MM.1S (cell line): ENCODE results near the gene WBP4.

Source experiments
- DNase-seq: peaks from one replicate; pipeline ENCODE4 v3.0.0-alpha.2; 2015
- H2AFZ ChIP-seq: fragments of 300-600 bp; sonication (generic); 2 replicates; pipeline ENCODE4 v1.6.0; 2016; ENCODE audit warnings: antibody characterized with exemption, low read length
- H3F3A ChIP-seq: fragments of 300-600 bp; sonication (generic); 2 replicates; pipeline ENCODE4 v1.6.1; 2016; ENCODE audit warnings: mild to moderate bottlenecking, antibody characterized with exemption, low read length, moderate library complexity, mixed read lengths; ENCODE audit not compliant: insufficient read depth
- H3K27ac ChIP-seq: fragments of 300-600 bp; sonication (generic); 2 replicates; pipeline ENCODE4 v1.5.1; 2016; ENCODE audit warnings: mild to moderate bottlenecking, low read length
- H3K27me3 ChIP-seq: fragments of 300-600 bp; sonication (generic); replicated peaks from 2 replicates; pipeline ENCODE4 v1.6.0; 2016; ENCODE audit warnings: low read length; ENCODE audit not compliant: insufficient read depth
- H3K36me3 ChIP-seq: fragments of 300-600 bp; sonication (generic); replicated peaks from 2 replicates; pipeline ENCODE4 v1.6.1; 2016; ENCODE audit warnings: mild to moderate bottlenecking, low read length, mixed read lengths; ENCODE audit not compliant: insufficient read depth
- H3K4me1 ChIP-seq: fragments of 300-600 bp; sonication (generic); 2 replicates; pipeline ENCODE4 v1.6.1; 2016; ENCODE audit warnings: low read length, mixed read lengths
- H3K4me2 ChIP-seq: fragments of 300-600 bp; sonication (generic); 2 replicates; pipeline ENCODE4 v1.6.0; 2016; ENCODE audit warnings: low read depth, low read length
- H3K4me3 ChIP-seq: fragments of 300-600 bp; sonication (generic); 2 replicates; pipeline ENCODE4 v1.5.1; 2016; ENCODE audit warnings: low read length, mixed read lengths
- H3K79me2 ChIP-seq: fragments of 300-600 bp; sonication (generic); 2 replicates; pipeline ENCODE4 v1.6.1; 2016; ENCODE audit warnings: mixed run types, low read length, mixed read lengths
- H3K9ac ChIP-seq: fragments of 300-600 bp; sonication (generic); 2 replicates; pipeline ENCODE4 v1.6.1; 2016; ENCODE audit warnings: low read length, mixed read lengths
- H3K9me2 ChIP-seq: fragments of 300-600 bp; sonication (generic); replicated peaks from 2 replicates; pipeline ENCODE4 v1.6.1; 2016; ENCODE audit warnings: mild to moderate bottlenecking, low read length, mixed read lengths; ENCODE audit not compliant: insufficient read depth
- H3K9me3 ChIP-seq: fragments of 300-600 bp; sonication (generic); replicated peaks from 2 replicates; pipeline ENCODE4 v1.6.1; 2016; ENCODE audit warnings: mild to moderate bottlenecking, low read length, mixed read lengths; ENCODE audit not compliant: insufficient read depth
- H4K20me1 ChIP-seq: fragments of 300-600 bp; sonication (generic); 2 replicates; pipeline ENCODE4 v1.6.1; 2016; ENCODE audit warnings: mild to moderate bottlenecking, low read length, moderate library complexity, mixed read lengths; ENCODE audit not compliant: insufficient read depth
- CTCF ChIP-seq: fragments of 300-600 bp; sonication (generic); IDR thresholded peaks from 2 replicates; pipeline ENCODE4 v1.5.1; 2016; ENCODE audit warnings: antibody characterized with exemption, low read length, mixed read lengths
- EZH2 ChIP-seq: fragments of 300-600 bp; sonication (generic); optimal IDR thresholded peaks from 2 replicates; pipeline ENCODE3; 2017; ENCODE audit warnings: low read depth, mild to moderate bottlenecking, antibody characterized with exemption, low read length, mixed read lengths
- EZH2phosphoT487 ChIP-seq: fragments of 300-600 bp; sonication (generic); IDR thresholded peaks from 2 replicates; pipeline ENCODE4 v1.6.1; 2018; ENCODE audit warnings: antibody characterized with exemption, low read length

WBP4 gene

GRCh38 chr13:41015920-41016319, 45.4 kb upstream of the WBP4 start:
- Histone ChIP-seq H4K20me1 (no peaks in the 10 kb centered on the region), H3K9me3 (no peaks in the 10 kb centered on the region), H3K4me3 (peak overlapping the region; percentile 25; the same call in 1 of the 2 replicates), H3K79me2 (peaks cover 88% of the 10 kb centered on the region), H3K9me2 (no peaks in the 10 kb centered on the region), H3K27me3 (no peaks in the 10 kb centered on the region), H3K36me3 (no peaks in the 10 kb centered on the region), H3K4me2 (peak overlapping the region; percentile 49), H3K27ac (no peak overlapping the region), H3K9ac (no peak overlapping the region), H3F3A (peaks cover 6% of the 10 kb centered on the region; the same call in 1 of the 2 replicates), H3K4me1 (peaks cover 18% of the 10 kb centered on the region; the same call in 1 of the 2 replicates), H2AFZ (no peak overlapping the region)
- DNase-seq: no peak
- TF ChIP-seq EZH2: no peak
- TF ChIP-seq EZH2phosphoT487: no peak
- no peak for TF ChIP-seq CTCF

- peak overlapping the region; percentile 97; the same call in 1 of the 2 replicates for H3K27ac ChIP-seq
- H3K4me3 ChIP-seq: peak overlapping the region; percentile 71
Measured at GRCh38 chr13:41017159-41017558, 44.1 kb upstream of the WBP4 start.

GRCh38 chr13:41017817-41018601, 43.3 kb upstream of the WBP4 start:
- Histone ChIP-seq H3K27ac (peak overlapping the region; percentile 97; the same call in 1 of the 2 replicates), H3K9ac (peak overlapping the region; percentile 83; the same call in 1 of the 2 replicates)
- TF ChIP-seq EZH2 (no peak), CTCF (no peak), EZH2phosphoT487 (no peak)

More at GRCh38 chr13:41017159-41017558, 44.1 kb upstream of the WBP4 start:
- Histone ChIP-seq H3K9ac (peak overlapping the region; percentile 83; the same call in 1 of the 2 replicates), H3K27me3 (no peaks in the 10 kb centered on the region), H3K79me2 (peaks cover 88% of the 10 kb centered on the region), H2AFZ (no peak overlapping the region), H3F3A (peaks cover 6% of the 10 kb centered on the region; the same call in 1 of the 2 replicates), H3K9me2 (no peaks in the 10 kb centered on the region), H3K36me3 (no peaks in the 10 kb centered on the region), H4K20me1 (no peaks in the 10 kb centered on the region), H3K4me1 (peaks cover 17% of the 10 kb centered on the region; the same call in 1 of the 2 replicates), H3K4me2 (peak overlapping the region; percentile 66), H3K9me3 (no peaks in the 10 kb centered on the region)
- DNase-seq: peak; percentile 36
- TF ChIP-seq EZH2 (no peak), CTCF (no peak), EZH2phosphoT487 (no peak)

More at GRCh38 chr13:41017817-41018601, 43.3 kb upstream of the WBP4 start:
- no peaks in the 10 kb centered on the region for H4K20me1 ChIP-seq
- H3F3A ChIP-seq: peaks cover 6% of the 10 kb centered on the region; the same call in 1 of the 2 replicates
- no peak for DNase-seq
- no peaks in the 10 kb centered on the region for H3K27me3 ChIP-seq
- H3K4me2 ChIP-seq: peak overlapping the region; percentile 66
- peaks cover 88% of the 10 kb centered on the region for H3K79me2 ChIP-seq
- H3K4me1 ChIP-seq: peaks cover 17% of the 10 kb centered on the region; the same call in 1 of the 2 replicates
- no peaks in the 10 kb centered on the region for H3K9me2 ChIP-seq
- no peaks in the 10 kb centered on the region for H3K36me3 ChIP-seq
- no peaks in the 10 kb centered on the region for H3K9me3 ChIP-seq
- no peak overlapping the region for H2AFZ ChIP-seq
- H3K4me3 ChIP-seq: peak overlapping the region; percentile 71
